AG04450 (cell line): ENCODE data around the gene CCL28. TPM values are rescaled to one million over a fixed set of nuclear protein-coding genes. Genes with fewer than 3 reads are reported as not detected.
"Not testable (repeated sequence)": the region's sequence is repeated elsewhere in the genome, so short reads cannot be mapped to it uniquely, and the experiment has no call there.

Source experiments
- CTCF ChIA-PET: fragments of 300-600, 350-600 bp; formaldehyde crosslinking; extraction: SDS; loops from one replicate; lab custom pipeline; 2022; ENCODE audit warnings: antibody characterized with exemption, inconsistent platforms; lab: Charles Lee
- POLR2A ChIA-PET: fragments of 350-600 bp; formaldehyde crosslinking; extraction: SDS; loops from one replicate; lab custom pipeline; 2021; ENCODE audit warnings: antibody characterized with exemption, inconsistent platforms; lab: Yijun Ruan, JAX
- DNase-seq: peaks from one replicate; pipeline ENCODE4 v3.0.0-alpha.2; 2011; ENCODE audit warnings: low read depth, low spot score
- H3K27ac ChIP-seq: one replicate; pipeline ENCODE4 v1.5.1; 2012; ENCODE audit warnings: low read depth, low read length, control low read depth
- H3K27me3 ChIP-seq: one replicate; pipeline ENCODE4 v1.6.0; 2012; ENCODE audit warnings: low read length; ENCODE audit not compliant: control insufficient read depth, insufficient read depth
- H3K4me3 ChIP-seq: 2 replicates; pipeline ENCODE4 v1.5.1; 2011; ENCODE audit warnings: mild to moderate bottlenecking, low read depth, low read length, control low read depth
- H3K9me3 ChIP-seq: 2 replicates; pipeline ENCODE4 v1.5.1; 2012; ENCODE audit warnings: low read length; ENCODE audit not compliant: control insufficient read depth, insufficient read depth
- CTCF ChIP-seq: IDR thresholded peaks from 2 replicates; pipeline ENCODE4 v1.5.1; 2011; ENCODE audit warnings: low read depth, low read length, control low read depth, inconsistent platforms
- polyA plus RNA-seq: library from polyadenylated mRNA; depleted of rRNA; stranded (reverse); fragments of >200 nt; gene quantifications from 2 replicates; pipeline ENCODE4 v1.2.3, GENCODE V29; 2011

The CCL28 gene
- polyA plus RNA-seq, 1 experiment: 0.04 TPM

GRCh38 chr5:43411495-43411894, 696 bp downstream of the CCL28 start:
- Histone ChIP-seq H3K27me3 (peaks cover 1% of the 10 kb centered on the region), H3K4me3 (no peak overlapping the region), H3K9me3 (no peaks in the 10 kb centered on the region), H3K27ac (no peak overlapping the region)
- ChIA-PET CTCF (interaction anchor here (3.2 kb wide), 1 partner anchor 22 kb away, joined by 9 read pairs; no protein-coding TSS in a partner anchor), POLR2A (no interaction called here)
- no peak for TF ChIP-seq CTCF
- no peak for DNase-seq

GRCh38 chr5:43410414-43410813, 1.8 kb downstream of the CCL28 start:
- CTCF ChIA-PET: interaction anchor here (3.2 kb wide), 1 partner anchor 21 kb away, joined by 9 read pairs; no protein-coding TSS in a partner anchor
- TF ChIP-seq CTCF: no peak
- DNase-seq: no peak
- H3K27ac ChIP-seq: no peak overlapping the region
- no peaks in the 10 kb centered on the region for H3K27me3 ChIP-seq
- no peaks in the 10 kb centered on the region for H3K9me3 ChIP-seq
- H3K4me3 ChIP-seq: no peak overlapping the region
- POLR2A ChIA-PET: no interaction called here

GRCh38 chr5:43409809-43410271, 2.4 kb downstream of the CCL28 start:
- no peak for TF ChIP-seq CTCF
- POLR2A ChIA-PET: no interaction called here
- Histone ChIP-seq H3K9me3 (no peaks in the 10 kb centered on the region), H3K27me3 (no peaks in the 10 kb centered on the region), H3K4me3 (no peak overlapping the region), H3K27ac (no peak overlapping the region)
- no peak for DNase-seq
- CTCF ChIA-PET: interaction anchor here (3.2 kb wide), 1 partner anchor 20 kb away, joined by 9 read pairs; no protein-coding TSS in a partner anchor

- H3K27me3 ChIP-seq, H3K9me3 ChIP-seq, CTCF ChIA-PET, POLR2A ChIA-PET, H3K27ac ChIP-seq, DNase-seq, H3K4me3 ChIP-seq: not testable (repeated sequence)
Measured at GRCh38 chr5:43402524-43403066, 9.6 kb downstream of the CCL28 start.

- ChIA-PET POLR2A (no interaction called here), CTCF (no interaction called here)
- TF ChIP-seq CTCF: peak; percentile 49
Measured at GRCh38 chr5:43401827-43402226, 10.4 kb downstream of the CCL28 start.

More at GRCh38 chr5:43401827-43402226, 10.4 kb downstream of the CCL28 start:
- Histone ChIP-seq H3K27ac (no peak overlapping the region), H3K27me3 (peaks cover 6% of the 10 kb centered on the region), H3K9me3 (no peaks in the 10 kb centered on the region; the same call in 1 of the 2 replicates), H3K4me3 (no peak overlapping the region)
- DNase-seq: no peak
